Right lobe of liver (tissue), 4 donors: Measurements from ENCODE around the gene IGF1R.

ENCODE experiments used
- CTCF ChIP-seq, 4 donors: fragments of 200-600 bp in 3 of 4; fragments of 450-650 bp in 1 of 4; IDR thresholded peaks; one replicate each; pipeline versions ENCODE4 v1.5.1 to v1.8.0; 2016 to 2022; ENCODE audit warnings: antibody characterized with exemption in 4 of 4, mild to moderate bottlenecking in 2 of 4
- POLR2A ChIP-seq: fragments of 450-650 bp; IDR thresholded peaks from one replicate; pipeline ENCODE4 v1.6.1; 2017; ENCODE audit warnings: antibody characterized with exemption, mild to moderate bottlenecking
- donor health status: DM: no; HTN: no; CAD: no.
- donor health status: DM: no; HTN: no; CAD: no.
- donor health status: DM: no; HTN: yes; CAD: no.

- TF ChIP-seq POLR2A (no peak), CTCF (IDR thresholded peaks at IDR 0.05) (no peak)
Measured at GRCh38 chr15:98878862-98879261, 230.5 kb downstream of the IGF1R start.
